HG03457 (cell line): ENCODE results near the gene SLC29A2.
"Not testable (repeated sequence)": the region's sequence is repeated elsewhere in the genome, so short reads cannot be mapped to it uniquely, and the experiment has no call there.

Source experiments
- ATAC-seq: cut with Tn5 transposase; IDR thresholded peaks from one replicate; pipeline ENCODE4 v1.9.1; 2021; ENCODE audit warnings: moderate number of reproducible peaks; ENCODE audit not compliant: unreplicated experiment

SLC29A2 gene

DNA sequence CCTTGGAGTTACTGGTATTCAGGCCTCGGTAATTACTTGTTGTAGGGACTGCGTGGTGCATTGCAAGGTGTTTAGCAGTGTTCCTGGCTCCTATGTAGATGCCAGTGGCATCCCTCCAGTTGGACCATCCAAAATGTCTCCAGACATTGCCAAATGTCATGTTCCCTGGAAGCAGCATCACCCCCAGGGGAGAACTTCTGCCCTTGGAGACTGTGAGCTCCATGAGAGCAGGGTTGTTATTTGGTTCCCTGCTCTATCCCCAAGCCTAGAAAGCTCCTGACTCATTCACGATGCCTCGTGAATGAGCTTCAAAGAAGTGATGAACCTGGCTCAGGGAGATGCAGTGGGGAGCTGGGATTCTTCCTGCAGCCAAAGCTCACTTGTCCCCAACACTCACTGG, 50.0 kb downstream of the SLC29A2 start:
- no peak for ATAC-seq

DNA sequence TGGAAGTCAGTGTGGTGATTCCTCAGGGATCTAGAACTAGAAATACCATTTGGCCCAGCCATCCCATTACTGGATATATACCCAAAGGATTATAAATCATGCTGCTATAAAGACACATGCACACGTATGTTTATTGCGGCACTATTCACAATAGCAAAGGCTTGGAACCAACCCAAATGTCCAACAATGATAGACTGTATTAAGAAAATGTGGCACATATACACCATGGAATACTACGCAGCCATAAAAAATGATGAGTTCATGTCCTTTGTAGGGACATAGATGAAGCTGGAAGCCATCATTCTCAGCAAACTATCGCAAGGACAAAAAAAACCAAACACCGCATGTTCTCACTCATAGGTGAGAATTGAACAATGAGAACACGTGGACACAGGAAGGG, 50.8 kb downstream of the SLC29A2 start:
- not testable (repeated sequence) for ATAC-seq

- ATAC-seq, result not testable (repeated sequence)
Observed at GRCh38 chr11:66320289-66320688, 51.3 kb downstream of the SLC29A2 start.

- ATAC-seq, result no peak
Observed at GRCh38 chr11:66318600-66318970, 53.0 kb downstream of the SLC29A2 start.

DNA sequence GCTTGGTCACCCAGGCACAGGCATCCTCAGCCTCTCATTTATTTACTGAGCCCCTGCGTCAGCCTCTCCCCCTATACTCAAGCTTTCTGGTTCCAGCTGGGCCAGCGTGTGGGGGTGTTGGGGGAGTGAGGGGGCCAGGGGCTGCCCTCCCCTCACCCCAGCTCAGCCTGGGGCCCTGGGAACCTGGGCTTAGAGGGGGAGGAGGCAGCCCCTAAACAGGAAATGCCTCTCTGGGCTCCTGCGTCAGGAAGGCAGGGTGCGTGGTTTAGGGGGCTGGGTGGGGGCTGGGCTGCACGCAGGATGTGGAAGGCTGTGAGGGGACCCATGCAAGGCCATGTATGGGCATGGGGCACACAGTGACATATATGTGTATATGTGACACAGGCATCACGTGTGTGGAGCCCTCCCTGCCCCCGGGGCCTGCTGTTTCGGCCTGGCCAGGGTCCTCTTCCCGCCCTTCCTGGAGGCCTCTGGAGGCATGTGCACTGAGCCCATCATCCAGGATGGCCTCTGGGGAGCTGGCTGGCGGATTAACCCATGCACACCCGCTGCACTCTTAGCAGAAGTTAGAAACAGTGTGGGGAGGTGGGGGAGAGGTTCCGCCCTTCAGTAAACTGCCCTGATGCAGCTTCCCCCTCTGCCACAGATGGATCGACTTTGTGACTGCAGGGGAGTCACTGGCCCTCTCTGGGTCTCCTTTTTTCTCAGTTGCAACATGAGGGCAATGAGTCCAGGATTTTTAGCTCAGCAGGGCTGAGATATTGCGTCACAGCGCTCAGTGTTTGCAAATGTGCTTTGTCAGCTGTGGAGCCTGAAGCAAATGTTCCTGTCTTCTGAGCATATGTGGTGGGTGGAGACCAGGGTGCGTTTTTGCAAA, 53.6 kb downstream of the SLC29A2 start:
- ATAC-seq, result no peak

DNA sequence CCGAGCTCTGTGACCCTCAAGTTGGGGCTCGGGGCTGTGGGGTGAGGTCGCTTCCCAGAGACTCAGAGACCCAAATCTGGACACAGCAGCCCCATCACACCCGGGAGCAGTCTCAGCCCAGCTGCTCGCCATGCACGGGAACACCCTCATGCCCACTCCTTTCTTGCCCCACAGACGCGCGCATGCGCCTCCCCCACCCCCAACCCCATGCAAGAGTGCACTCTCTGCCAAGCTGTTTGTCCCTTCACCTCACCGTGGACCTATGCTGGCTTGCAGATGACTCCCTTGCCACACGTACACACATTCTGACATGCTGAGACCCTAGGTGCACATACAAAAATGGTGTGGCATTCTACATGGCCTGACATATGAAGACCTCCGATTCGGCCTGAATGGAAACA, 54.2 kb downstream of the SLC29A2 start:
- no peak for ATAC-seq

GRCh38 chr11:66316849-66317251, 54.7 kb downstream of the SLC29A2 start, which contains the start of gene CD248:
Gene CD248 (minus strand): TSS chr11:66317044. CDS start chr11:66317027, 17 bp downstream.
- ATAC-seq, result no peak

DNA sequence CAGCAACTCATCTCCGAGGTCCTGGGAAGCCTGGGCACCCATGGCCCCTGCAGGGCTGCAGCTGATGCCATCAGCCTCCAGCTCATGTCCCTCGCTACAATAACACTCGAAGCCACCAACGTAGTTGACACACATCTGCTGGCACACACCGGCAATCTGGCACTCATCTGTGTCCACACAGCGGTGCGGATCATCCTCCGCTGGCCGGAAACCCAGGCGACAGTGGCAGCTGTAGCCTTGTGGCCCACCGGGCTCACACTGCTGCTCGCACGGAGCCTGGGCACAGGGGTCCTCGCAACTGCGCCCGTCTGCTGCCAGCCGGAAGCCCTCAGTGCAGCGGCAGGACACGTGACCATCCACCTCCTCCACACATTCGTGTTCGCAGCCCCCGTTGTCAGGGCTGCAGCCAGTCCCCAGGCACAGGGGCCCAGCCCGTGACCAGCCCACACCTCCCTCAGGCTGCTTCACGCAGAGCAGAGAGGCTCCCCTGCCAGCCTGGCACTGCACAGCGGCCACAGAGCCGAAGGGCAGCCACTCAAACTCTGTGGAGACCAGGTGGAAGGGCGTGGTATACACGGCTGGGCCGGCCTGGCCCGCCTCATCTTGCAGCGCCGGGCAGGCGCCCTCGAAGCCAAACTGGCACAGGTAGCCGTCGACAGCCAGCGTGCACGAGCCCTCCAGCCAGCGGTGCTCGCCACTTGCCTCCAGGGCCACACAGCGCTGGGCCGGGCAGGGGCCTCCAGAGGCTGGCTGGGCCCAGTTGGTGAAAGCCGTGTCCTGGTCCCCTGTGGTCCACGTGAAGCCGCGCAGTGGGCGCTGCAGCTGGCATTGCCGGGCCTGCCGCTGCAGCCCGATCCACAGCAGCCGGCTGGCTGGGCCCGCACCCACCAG, 55.4 kb downstream of the SLC29A2 start:
- no peak for ATAC-seq

- no peak for ATAC-seq
Observed at GRCh38 chr11:66315498-66315885, 56.1 kb downstream of the SLC29A2 start.

DNA sequence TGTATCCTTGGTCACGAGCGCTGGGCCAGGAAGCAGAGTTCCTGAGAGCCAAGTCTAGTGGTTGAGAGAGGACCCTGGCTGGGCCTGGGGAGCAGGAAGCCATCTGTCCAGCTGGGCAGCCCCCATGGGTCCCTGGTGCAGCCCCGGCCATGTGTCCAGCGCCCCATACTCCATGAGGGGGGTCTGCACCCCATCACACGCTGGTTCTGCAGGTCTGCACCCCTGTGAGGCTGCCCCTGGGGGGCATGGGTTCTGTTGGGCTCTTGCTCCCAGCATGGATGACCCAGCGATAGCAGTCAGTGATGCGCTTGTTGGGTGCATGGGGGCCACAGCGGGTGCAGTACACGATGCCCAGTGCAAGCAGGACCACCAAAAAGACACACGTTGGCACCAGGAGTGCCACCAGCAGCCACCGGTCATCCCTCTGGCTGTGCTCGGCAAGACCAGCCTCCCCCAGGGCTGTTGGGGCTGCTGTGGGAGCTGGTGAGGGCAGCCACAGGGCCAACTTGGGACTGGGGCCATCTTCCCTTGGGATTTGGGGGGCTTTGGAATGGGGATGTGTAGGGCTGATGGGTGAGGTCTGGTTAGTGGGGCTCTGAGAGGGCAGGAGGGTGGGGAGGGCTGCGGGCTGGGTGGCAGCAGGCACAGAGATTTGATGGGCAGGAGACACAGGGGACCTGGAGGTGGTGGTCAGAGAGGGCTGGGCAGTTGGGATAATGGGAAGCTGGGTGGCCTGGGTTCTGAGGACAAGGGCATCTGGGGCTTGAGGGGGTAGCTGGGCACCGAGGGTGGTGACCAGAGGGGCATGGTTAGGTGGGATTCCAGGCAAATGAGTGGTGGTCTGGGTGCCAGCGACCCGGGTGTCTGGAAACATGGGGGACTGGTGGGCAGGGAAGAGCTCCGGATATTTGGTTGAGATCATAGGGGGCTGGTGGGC, 56.7 kb downstream of the SLC29A2 start:
- no peak for ATAC-seq

- no peak for ATAC-seq
Observed at GRCh38 chr11:66314186-66314501, 57.4 kb downstream of the SLC29A2 start.

GRCh38 chr11:66313321-66314185, 58.0 kb downstream of the SLC29A2 start:
- ATAC-seq, result no peak

GRCh38 chr11:66312549-66313320, 58.8 kb downstream of the SLC29A2 start:
- ATAC-seq, result peak; percentile 45
